GM12801 (cell line): ENCODE measurements around the gene ABCA13.

ENCODE experiments used
- TF ChIP-seq, protein P1 (sequence below): IDR thresholded peaks from one replicate; pipeline ENCODE4 v1.5.1; 2011; ENCODE audit warnings: control low read depth; ENCODE audit not compliant: insufficient read length; ENCODE audit errors: extremely low read depth

The ABCA13 gene

DNA sequence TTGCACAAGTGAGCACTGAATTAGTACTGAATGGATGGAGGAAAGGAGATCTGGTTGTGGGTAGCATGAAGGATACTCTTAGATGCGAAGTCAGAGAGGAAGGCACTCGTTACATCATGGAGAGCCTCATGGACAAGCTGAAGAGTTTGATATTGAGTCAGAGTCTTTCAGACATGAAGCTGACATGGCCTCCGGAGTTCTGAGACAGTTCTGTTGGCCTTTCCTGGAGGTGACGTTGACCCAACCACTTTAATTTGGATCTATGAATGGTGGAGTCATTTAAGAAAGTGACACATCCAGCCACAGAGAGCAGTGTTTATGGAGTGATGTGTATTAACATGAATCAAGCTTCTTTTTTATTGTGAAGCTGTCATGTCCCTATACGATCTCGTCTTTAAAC lies 466.8 kb downstream of the ABCA13 start:
- TF ChIP-seq, protein P1, sequence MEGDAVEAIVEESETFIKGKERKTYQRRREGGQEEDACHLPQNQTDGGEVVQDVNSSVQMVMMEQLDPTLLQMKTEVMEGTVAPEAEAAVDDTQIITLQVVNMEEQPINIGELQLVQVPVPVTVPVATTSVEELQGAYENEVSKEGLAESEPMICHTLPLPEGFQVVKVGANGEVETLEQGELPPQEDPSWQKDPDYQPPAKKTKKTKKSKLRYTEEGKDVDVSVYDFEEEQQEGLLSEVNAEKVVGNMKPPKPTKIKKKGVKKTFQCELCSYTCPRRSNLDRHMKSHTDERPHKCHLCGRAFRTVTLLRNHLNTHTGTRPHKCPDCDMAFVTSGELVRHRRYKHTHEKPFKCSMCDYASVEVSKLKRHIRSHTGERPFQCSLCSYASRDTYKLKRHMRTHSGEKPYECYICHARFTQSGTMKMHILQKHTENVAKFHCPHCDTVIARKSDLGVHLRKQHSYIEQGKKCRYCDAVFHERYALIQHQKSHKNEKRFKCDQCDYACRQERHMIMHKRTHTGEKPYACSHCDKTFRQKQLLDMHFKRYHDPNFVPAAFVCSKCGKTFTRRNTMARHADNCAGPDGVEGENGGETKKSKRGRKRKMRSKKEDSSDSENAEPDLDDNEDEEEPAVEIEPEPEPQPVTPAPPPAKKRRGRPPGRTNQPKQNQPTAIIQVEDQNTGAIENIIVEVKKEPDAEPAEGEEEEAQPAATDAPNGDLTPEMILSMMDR = no peak

DNA sequence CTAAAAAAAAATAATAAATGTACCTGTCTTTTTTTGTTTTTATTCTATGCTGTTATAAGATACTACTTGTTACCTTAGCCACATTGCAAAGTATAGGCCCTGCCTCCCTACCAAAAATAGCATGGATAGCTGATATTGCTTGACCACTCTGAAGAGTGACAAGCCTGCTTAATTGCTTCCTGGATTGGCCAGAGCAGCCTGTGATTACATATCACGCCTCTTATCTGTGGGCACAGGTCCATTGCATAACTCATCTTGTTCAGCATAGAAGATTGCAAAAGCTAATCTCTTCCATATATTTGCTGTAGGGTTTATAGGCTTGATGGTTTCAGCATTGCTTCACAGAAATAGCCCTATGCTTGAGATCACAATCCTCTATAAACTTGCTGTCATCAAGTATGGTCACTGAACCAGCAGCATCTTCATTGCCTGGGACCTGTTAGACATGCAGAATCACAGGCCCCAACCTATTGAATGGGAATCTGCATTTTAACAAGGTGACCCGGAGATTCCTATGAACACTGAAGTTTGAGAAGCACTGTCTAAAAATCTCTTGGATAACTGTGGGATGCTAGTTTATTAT lies 472.3 kb downstream of the ABCA13 start:
- TF ChIP-seq, protein P1 = no peak

DNA sequence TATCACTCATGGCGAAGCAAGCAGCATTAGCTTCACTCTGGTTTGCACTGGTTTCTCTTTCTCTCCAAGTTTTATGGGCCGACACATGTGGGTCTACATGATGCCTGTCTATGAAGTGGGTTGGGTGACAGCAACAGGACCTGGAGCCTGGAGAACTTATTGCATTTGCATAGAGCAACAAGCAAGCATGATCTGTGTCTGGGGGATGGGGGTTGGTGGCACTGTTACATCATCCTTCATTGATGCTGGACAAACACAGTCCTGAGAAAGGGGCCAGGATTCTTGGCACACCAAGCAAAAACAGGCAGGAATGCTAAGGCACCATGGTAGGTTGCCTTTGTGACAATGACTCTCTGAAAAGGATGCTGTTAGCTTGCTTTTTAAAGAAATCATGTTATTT lies 486.9 kb downstream of the ABCA13 start:
- TF ChIP-seq, protein P1 = no peak

DNA sequence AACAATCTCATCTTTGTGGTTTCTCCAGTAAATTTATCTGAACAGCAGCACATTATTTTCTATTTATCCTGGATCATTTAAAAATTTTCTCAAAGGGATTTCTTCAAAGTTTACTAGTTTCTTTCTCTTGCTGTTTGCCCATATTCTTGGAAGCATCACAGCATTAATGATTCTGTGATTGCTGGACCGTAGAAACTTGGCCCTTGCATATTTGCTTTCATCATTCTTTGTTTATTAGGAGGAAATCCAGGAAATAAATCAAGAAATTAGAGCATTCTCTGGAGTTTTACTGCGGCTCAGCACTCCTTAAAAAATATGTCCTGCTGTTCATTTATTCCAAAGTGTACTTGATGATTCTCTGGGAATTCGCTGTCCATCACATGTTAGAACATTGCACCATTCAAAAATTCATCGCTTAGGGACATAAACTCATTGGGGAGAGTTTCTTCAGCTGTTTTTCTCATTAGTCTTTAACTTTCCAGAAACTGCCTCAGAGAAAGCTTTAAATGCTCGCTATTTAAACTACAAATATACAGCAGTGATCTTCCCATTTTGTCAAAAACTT lies 489.1 kb downstream of the ABCA13 start:
- TF ChIP-seq, protein P1 = no peak

DNA sequence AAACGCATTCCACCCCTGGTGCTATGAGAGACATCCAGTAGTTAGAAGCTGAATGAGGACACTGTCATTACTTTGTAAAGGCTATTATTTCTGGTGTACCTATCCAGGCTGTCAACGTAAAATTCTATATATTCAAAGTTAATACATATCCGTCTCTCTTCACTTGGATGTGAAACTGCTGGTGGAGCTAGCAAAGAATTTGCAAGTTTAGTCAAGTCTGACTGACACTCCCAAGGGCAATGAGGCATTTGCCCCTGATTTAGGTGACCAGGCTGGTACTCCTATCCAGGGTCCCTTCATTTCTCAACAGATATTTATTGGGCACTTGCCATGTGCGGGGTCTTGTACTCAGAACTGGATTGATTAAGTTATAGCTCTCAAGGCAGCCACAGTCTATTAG lies 493.0 kb downstream of the ABCA13 start:
- TF ChIP-seq, protein P1 = no peak

DNA sequence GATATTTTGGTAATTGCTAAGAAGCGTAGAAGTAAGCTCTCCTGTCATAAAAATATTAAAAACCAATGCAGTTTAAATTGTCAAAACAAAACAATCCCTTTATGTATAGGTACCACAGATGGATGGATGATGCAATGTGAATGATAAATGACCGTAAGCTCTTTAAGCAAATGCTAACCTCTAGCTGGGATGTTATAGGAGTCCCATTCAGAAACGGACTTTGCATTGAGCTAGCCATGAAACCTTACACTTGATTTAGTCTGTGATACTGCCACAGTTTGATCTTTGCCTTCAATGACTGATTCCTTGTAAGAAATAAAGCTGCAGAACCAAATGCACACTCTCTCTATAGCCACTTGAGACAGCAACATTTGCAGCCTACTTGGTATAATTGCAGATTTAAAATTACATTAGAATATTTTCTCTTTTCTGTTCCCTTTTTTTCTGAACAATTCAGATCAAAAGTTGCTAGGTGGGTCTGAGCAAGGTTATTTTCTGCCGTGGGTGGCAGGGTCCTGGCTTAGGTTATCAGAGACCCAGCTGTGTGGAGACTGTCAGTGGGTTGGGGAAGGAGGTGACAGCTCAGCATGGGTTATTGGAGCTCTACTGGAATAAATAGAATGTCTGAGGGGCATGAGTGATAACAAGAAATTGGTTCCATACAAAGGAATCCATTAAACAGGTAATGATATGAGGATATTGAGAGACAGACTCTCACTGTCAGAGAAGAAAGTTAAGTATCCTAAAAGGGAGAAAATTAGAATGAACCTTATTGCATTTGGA lies 494.3 kb downstream of the ABCA13 start:
- TF ChIP-seq, protein P1 = no peak

DNA sequence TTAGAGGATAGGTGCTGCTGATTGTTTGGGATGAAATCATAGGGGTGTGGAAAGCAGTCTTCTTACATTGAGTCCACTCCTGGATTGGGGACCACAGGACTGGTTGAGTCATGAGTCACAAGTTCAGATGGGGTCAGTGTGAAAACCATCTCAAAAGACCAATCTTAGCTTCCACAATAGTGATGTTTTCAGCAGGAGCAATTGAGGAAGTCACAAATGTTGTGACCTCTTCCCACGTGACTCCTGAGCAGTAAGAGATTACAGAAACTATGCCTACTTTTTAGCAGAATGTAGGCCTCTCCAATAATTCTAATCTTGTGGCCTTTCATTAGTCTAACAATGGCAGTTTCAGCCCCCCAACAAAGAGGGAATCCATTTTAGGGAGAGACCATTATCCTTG lies 496.1 kb downstream of the ABCA13 start:
- TF ChIP-seq, protein P1 = no peak
